Measurements from ENCODE around the gene TBC1D26.
"Not testable (repeated sequence)": the region's sequence is repeated elsewhere in the genome, so short reads cannot be mapped to it uniquely, and the experiment has no call there.

The TBC1D26 gene

GRCh38 chr17:15738066-15738465 is 6.0 kb downstream of the TBC1D26 start:
- POLR2A ChIA-PET, result no interaction called here
- DNase-seq (ENCODE audit: extremely low spot score), result no peak
- CTCF ChIA-PET, result no interaction called here
- TF ChIP-seq CTCF (IDR thresholded peaks at IDR 0.05; ENCODE audit: control extremely low read depth, extremely low read depth, low read depth, missing control alignments), result no peak

GRCh38 chr17:15739259-15739658 is 7.2 kb downstream of the TBC1D26 start:
- POLR2A ChIA-PET; DNase-seq (ENCODE audit: extremely low spot score); CTCF ChIA-PET: not testable (repeated sequence)

- DNase-seq (ENCODE audit: extremely low spot score); CTCF ChIA-PET; POLR2A ChIA-PET: not testable (repeated sequence)
Observed at GRCh38 chr17:15740041-15740440, 8.0 kb downstream of the TBC1D26 start.

GRCh38 chr17:15740570-15741120 is 8.6 kb downstream of the TBC1D26 start:
- DNase-seq (ENCODE audit: extremely low spot score), result no peak
- POLR2A ChIA-PET, result no interaction called here
- TF ChIP-seq CTCF (IDR thresholded peaks at IDR 0.05; ENCODE audit: control extremely low read depth, extremely low read depth, low read depth, missing control alignments), result no peak
- CTCF ChIA-PET, result no interaction called here

GRCh38 chr17:15741624-15742023 is 9.5 kb downstream of the TBC1D26 start:
- no peak for DNase-seq (ENCODE audit: extremely low spot score)
- no peak for TF ChIP-seq CTCF (IDR thresholded peaks at IDR 0.05; ENCODE audit: control extremely low read depth, extremely low read depth, low read depth, missing control alignments)
- ChIA-PET POLR2A (no interaction called here), CTCF (no interaction called here)

GRCh38 chr17:15742051-15742795 is 10.1 kb downstream of the TBC1D26 start:
- no peak for TF ChIP-seq CTCF (IDR thresholded peaks at IDR 0.05; ENCODE audit: control extremely low read depth, extremely low read depth, low read depth, missing control alignments)
- ChIA-PET CTCF (no interaction called here), POLR2A (no interaction called here)
- no peak for DNase-seq (ENCODE audit: extremely low spot score)

GRCh38 chr17:15742921-15743320 is 10.8 kb downstream of the TBC1D26 start:
- TF ChIP-seq CTCF (IDR thresholded peaks at IDR 0.05; ENCODE audit: control extremely low read depth, extremely low read depth, low read depth, missing control alignments), result no peak
- ChIA-PET POLR2A (no interaction called here), CTCF (no interaction called here)
- DNase-seq (ENCODE audit: extremely low spot score), result no peak

All from GM10248 (cell line).